HG02759 (cell line): Measurements from ENCODE around the gene ZFAND5.

Experiments
- ATAC-seq: cut with Tn5 transposase; IDR thresholded peaks from one replicate; pipeline ENCODE4 v1.9.1; 2021; ENCODE audit warnings: mild to moderate bottlenecking, moderate library complexity; ENCODE audit not compliant: unreplicated experiment

Gene ZFAND5

GRCh38 chr9:72364679-72365524 lies at the start of gene ZFAND5:
ZFAND5 (minus strand) TSS chr9:72365208; CDS start chr9:72360778, 4,430 bp downstream.
- ATAC-seq: peak; percentile 82

GRCh38 chr9:72412483-72413040 lies 47.6 kb upstream of the ZFAND5 start:
- no peak for ATAC-seq

GRCh38 chr9:72410214-72410613 lies 45.2 kb upstream of the ZFAND5 start:
- no peak for ATAC-seq

- ATAC-seq: no peak
These were observed 42.1 kb upstream of the ZFAND5 start for GRCh38 chr9:72407114-72407513.

GRCh38 chr9:72402744-72403143 lies 37.7 kb upstream of the ZFAND5 start:
- no peak for ATAC-seq

- ATAC-seq: no peak
These were observed 36.4 kb upstream of the ZFAND5 start for GRCh38 chr9:72401396-72401795.

GRCh38 chr9:72400866-72401265 lies 35.9 kb upstream of the ZFAND5 start:
- ATAC-seq: no peak

- no peak for ATAC-seq
These were observed 34.4 kb upstream of the ZFAND5 start for GRCh38 chr9:72399391-72399790.

- no peak for ATAC-seq
These were observed 31.5 kb upstream of the ZFAND5 start for GRCh38 chr9:72396247-72397091.

GRCh38 chr9:72394066-72394465 lies 29.1 kb upstream of the ZFAND5 start:
- no peak for ATAC-seq

GRCh38 chr9:72390907-72391306 lies 25.9 kb upstream of the ZFAND5 start:
- ATAC-seq: no peak

- no peak for ATAC-seq
These were observed 21.2 kb upstream of the ZFAND5 start for GRCh38 chr9:72386186-72386585.

GRCh38 chr9:72384710-72385485 lies 19.9 kb upstream of the ZFAND5 start:
- no peak for ATAC-seq

- ATAC-seq: no peak
These were observed 19.1 kb upstream of the ZFAND5 start for GRCh38 chr9:72383978-72384709.

- ATAC-seq: no peak
These were observed 17.4 kb upstream of the ZFAND5 start for GRCh38 chr9:72382405-72382804.

GRCh38 chr9:72377041-72377440 lies 12.0 kb upstream of the ZFAND5 start:
- ATAC-seq: no peak

- no peak for ATAC-seq
These were observed 6.1 kb upstream of the ZFAND5 start for GRCh38 chr9:72371151-72371550.

GRCh38 chr9:72365525-72366256 lies 683 bp upstream of the ZFAND5 start:
- peak; percentile 39 for ATAC-seq

GRCh38 chr9:72363908-72364678 lies 915 bp downstream of the ZFAND5 start:
- ATAC-seq: peak; percentile 49
